HepG2 (cell line): ENCODE measurements around the gene DRD3. TPM values are rescaled to one million over a fixed set of nuclear protein-coding genes. Genes with fewer than 3 reads are reported as not detected.

ENCODE experiments used
- ATAC-seq: fragments of 200-7000 bp; cut with Tn5 transposase; 3 replicates; pipeline ENCODE4 v1.9.1; 2020; ENCODE audit warnings: mild to moderate bottlenecking, moderate library complexity
- BruUV-seq: library from RNA; stranded (reverse); fragments of 400-500 nt; replicated peaks from 2 replicates; lab custom pipeline; 2021; lab: Mats Ljungman, UMichigan
- CTCF ChIA-PET: fragments of 300-600 bp; formaldehyde crosslinking; extraction: SDS; loops from one replicate; lab custom pipeline; 2021; ENCODE audit warnings: low total read pairs, inconsistent platforms, low intra/inter-chr PET ratio; lab: Yijun Ruan, JAX
- POLR2A ChIA-PET: fragments of 350-600 bp; sonication (Branson Sonifier 250); formaldehyde crosslinking; loops from one replicate; lab custom pipeline; 2020; ENCODE audit warnings: antibody characterized with exemption, inconsistent platforms; lab: Yijun Ruan, JAX
- DNase-seq: peaks from one replicate; pipeline ENCODE4 v3.0.0-alpha.2; 2015; ENCODE audit warnings: low spot score
- FAIRE-seq: peaks from 3 replicates; lab custom pipeline; 2011; peaks lifted over from hg19 to GRCh38; lab: Jason Lieb, UNC
- H2AFZ ChIP-seq: one replicate; pipeline ENCODE4 v1.6.1; 2011; ENCODE audit warnings: low read length, inconsistent platforms
- H3K27ac ChIP-seq: fragments of 300-600 bp; 3 replicates; pipeline ENCODE4 v1.8.0; 2011; ENCODE audit warnings: mixed run types, mild to moderate bottlenecking, mixed read lengths, low read length, inconsistent platforms; ENCODE audit not compliant: insufficient read depth; ENCODE audit errors: extremely low read length
- H3K27me3 ChIP-seq, 2 experiments: fragments of 200-600 bp in 1 of 2; 2 replicates in 1 of 2; 3 replicates in 1 of 2; pipeline versions ENCODE4 v1.6.0 to v1.8.0; 2011; ENCODE audit warnings: low read length in 2 of 2, mild to moderate bottlenecking in 2 of 2, moderate library complexity in 2 of 2, inconsistent platforms in 1 of 2; ENCODE audit not compliant: insufficient read depth in 2 of 2, control insufficient read depth in 1 of 2
- H3K36me3 ChIP-seq, 2 experiments: fragments of 200-600 bp in 1 of 2; replicated peaks in 1 of 2; 2 replicates in 1 of 2; 3 replicates in 1 of 2; pipeline versions ENCODE4 v1.5.1 to v1.8.0; 2011; ENCODE audit warnings: low read length in 2 of 2, inconsistent platforms in 1 of 2; ENCODE audit not compliant: insufficient read depth in 2 of 2, control insufficient read depth in 1 of 2
- H3K4me1 ChIP-seq: 2 replicates; pipeline ENCODE4 v1.5.1; 2012; ENCODE audit warnings: low read length, inconsistent platforms; ENCODE audit not compliant: insufficient read depth
- H3K4me2 ChIP-seq: 2 replicates; pipeline ENCODE4 v1.6.0; 2011; ENCODE audit warnings: low read depth, low read length, inconsistent platforms
- H3K4me3 ChIP-seq, 3 experiments: fragments of 200-600 bp in 1 of 3; sonication (generic), shearing (Covaris generic) in 1 of 3; replicated peaks in 1 of 3; 2 replicates each; pipeline ENCODE4 v1.5.1; 2011 to 2016; ENCODE audit warnings: low read length in 3 of 3, inconsistent platforms in 2 of 3, low read depth in 2 of 3, mild to moderate bottlenecking in 2 of 3, control low read depth in 1 of 3, mixed read lengths in 1 of 3; ENCODE audit not compliant: insufficient read depth in 1 of 3
- H3K79me2 ChIP-seq: one replicate; pipeline ENCODE4 v1.6.1; 2011; ENCODE audit warnings: low read length, inconsistent platforms; ENCODE audit not compliant: insufficient read depth
- H3K9ac ChIP-seq: 2 replicates; pipeline ENCODE4 v1.6.0; 2011; ENCODE audit warnings: mild to moderate bottlenecking, low read depth, low read length, inconsistent platforms; ENCODE audit not compliant: insufficient read depth
- H3K9me3 ChIP-seq: 2 replicates; pipeline ENCODE4 v1.5.1; 2012; ENCODE audit warnings: mild to moderate bottlenecking, low read length
- H4K20me1 ChIP-seq: 2 replicates; pipeline ENCODE4 v1.6.0; 2011; ENCODE audit warnings: inconsistent platforms, mild to moderate bottlenecking, low read length, moderate library complexity; ENCODE audit not compliant: insufficient read depth
- CBX1 ChIP-seq: IDR thresholded peaks from one replicate; pipeline ENCODE4 v1.6.1; 2016; ENCODE audit warnings: antibody characterized with exemption, low read depth
- CEBPB ChIP-seq: IDR thresholded peaks from 2 replicates; pipeline ENCODE4 v1.6.1; 2011; ENCODE audit warnings: low read depth, low read length, improper control_type of control experiment, borderline replicate concordance
- CEBPG ChIP-seq: IDR thresholded peaks from 2 replicates; pipeline ENCODE4 v1.6.1; 2016
- ELF3 ChIP-seq: IDR thresholded peaks from 2 replicates; pipeline ENCODE4 v1.6.1; 2016; ENCODE audit warnings: missing genetic modification reagents, missing compliant biosample characterization
- FOXA1 ChIP-seq, 2 experiments: fragments of 450-650 bp in 1 of 2; sonication (generic) in 1 of 2; formaldehyde crosslinking in 1 of 2; IDR thresholded peaks; 2 replicates each; pipeline versions ENCODE4 v1.4.0 to v1.6.1; 2016 to 2020; ENCODE audit warnings: missing genetic modification reagents in 1 of 2
- FOXA3 ChIP-seq: IDR thresholded peaks from 2 replicates; pipeline ENCODE4 v1.6.1; 2016; ENCODE audit warnings: missing genetic modification reagents, missing compliant biosample characterization
- FOXK2 ChIP-seq: fragments of 450-650 bp; IDR thresholded peaks from 2 replicates; pipeline ENCODE4 v1.6.1; 2016
- FOXO1 ChIP-seq: sonication (generic); formaldehyde crosslinking; IDR thresholded peaks from 2 replicates; pipeline ENCODE4 v1.4.0; 2020; ENCODE audit warnings: missing genetic modification reagents
- KIAA2018 ChIP-seq: sonication (generic); formaldehyde crosslinking; IDR thresholded peaks from 2 replicates; pipeline ENCODE4 v1.5.0; 2020; ENCODE audit warnings: mild to moderate bottlenecking, missing genetic modification reagents, borderline replicate concordance
- NFE2L1 ChIP-seq: sonication (generic); formaldehyde crosslinking; IDR thresholded peaks from 2 replicates; pipeline ENCODE4 v1.4.0; 2020; ENCODE audit warnings: missing genetic modification reagents, mild to moderate bottlenecking, borderline replicate concordance
- NR1H2 ChIP-seq: sonication (generic); formaldehyde crosslinking; IDR thresholded peaks from 2 replicates; pipeline ENCODE4 v1.8.1; 2022; ENCODE audit warnings: low read depth, missing genetic modification reagents, borderline replicate concordance
- ZFP90 ChIP-seq: sonication (generic); formaldehyde crosslinking; IDR thresholded peaks from 2 replicates; pipeline ENCODE4 v1.8.0; 2022; ENCODE audit warnings: missing genetic modification reagents, mild to moderate bottlenecking, inconsistent platforms, borderline replicate concordance
- ZNF230 ChIP-seq: sonication (generic); formaldehyde crosslinking; IDR thresholded peaks from 2 replicates; pipeline ENCODE4 v1.4.0; 2020; ENCODE audit warnings: mild to moderate bottlenecking, missing genetic modification reagents
- ZNF264 ChIP-seq: sonication (generic); formaldehyde crosslinking; IDR thresholded peaks from 2 replicates; pipeline ENCODE4 v1.4.0; 2020; ENCODE audit warnings: missing genetic modification reagents
- ZNF788 ChIP-seq: sonication (generic); formaldehyde crosslinking; IDR thresholded peaks from 2 replicates; pipeline ENCODE4 v1.5.0; 2020; ENCODE audit warnings: mild to moderate bottlenecking, missing genetic modification reagents, borderline replicate concordance
- ZSCAN22 ChIP-seq: sonication (generic); formaldehyde crosslinking; IDR thresholded peaks from 2 replicates; pipeline ENCODE4 v1.4.0; 2020; ENCODE audit warnings: mild to moderate bottlenecking, missing genetic modification reagents
- WGBS: methylation state at CpG from one replicate; pipeline ENCODE4 v1.1.6; 2017; ENCODE audit warnings: low lambda C conversion rate; 5-methylcytosine and 5-hydroxymethylcytosine counted together
- in situ Hi-C: cut with HindIII; loops from 2 replicates; pipeline ENCODE4 v1.10.0; 2017; ENCODE audit warnings: low pct_unique_long_range_greater_than_20kb; ENCODE audit not compliant: extremely low pct_ligation_motif_present
- intact Hi-C: fragments of 100-400 bp; cut with micrococcal nuclease; formaldehyde crosslinking; loops from one replicate; pipeline ENCODE4 v1.10.0; 2022; ENCODE audit not compliant: unreplicated experiment
- polyA plus RNA-seq, 8 experiments: library from polyadenylated mRNA; depleted of rRNA in 3 of 8; stranded (reverse) in 7 of 8; unstranded in 1 of 8; fragments of >200 nt; fragmentation: Illumina TruSeq in 4 of 8; extraction: Trizol in 4 of 8; gene quantifications; 2 replicates each; pipeline versions ENCODE4 v1.2.1 to v1.2.3, GENCODE V29; 2011 to 2016; ENCODE audit warnings: low read depth in 4 of 8, missing spikeins in 1 of 8, mixed read lengths in 1 of 8; ENCODE audit not compliant: insufficient read depth in 1 of 8
- total RNA-seq, 5 experiments: library from RNA; depleted of rRNA; stranded (reverse); fragments of >200 nt; fragmentation: Illumina TruSeq; extraction: Trizol; gene quantifications; 2 replicates each; pipeline ENCODE4 v1.2.3, GENCODE V29; 2016; ENCODE audit warnings: low read depth in 1 of 5

DRD3 gene
- total and polyA plus RNA-seq, 2 of the 13 experiments (the other 11 are each of a cell fraction or from before 2014, with no cell fraction given): not detected

DNA sequence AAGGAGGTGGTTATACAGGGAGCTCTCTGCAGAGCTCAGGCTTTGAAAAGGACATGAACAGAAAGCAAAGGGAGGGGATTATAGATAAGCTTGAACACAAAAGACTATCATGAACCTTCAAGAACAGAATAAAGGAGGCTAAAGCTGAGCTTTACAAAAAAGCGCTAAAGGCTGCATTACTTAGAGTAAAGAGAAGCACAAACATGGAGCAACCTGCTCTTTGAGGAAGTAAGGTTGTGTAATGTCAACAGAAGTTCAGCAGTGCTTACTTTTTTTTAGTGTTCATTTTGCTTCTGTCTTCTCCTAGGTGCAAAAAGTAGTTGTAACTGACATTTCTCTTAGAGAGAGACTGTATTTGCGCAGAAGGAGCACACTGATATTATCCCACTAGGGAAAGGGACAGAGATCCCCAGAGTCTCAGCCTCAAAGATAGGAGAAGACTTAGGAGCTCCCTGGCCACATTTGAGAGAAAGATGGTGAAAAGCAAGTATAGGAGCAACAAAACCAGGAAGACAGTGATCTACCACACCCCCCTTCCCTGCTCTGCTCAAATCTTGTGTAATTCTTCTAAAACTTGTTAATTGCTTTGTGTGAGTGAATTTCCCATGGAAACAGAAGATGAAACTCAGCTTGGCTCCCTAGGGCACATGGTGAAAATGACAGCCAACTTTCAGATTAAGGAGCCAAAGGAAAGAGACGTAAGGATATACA, 67.6 kb downstream of the DRD3 start:
- H2AFZ ChIP-seq: no peak overlapping the region
- TF ChIP-seq CBX1 (no peak), CEBPG (CRISPR knock-in tag) (0 out of 2 replicates have a peak, but pooled peaks have one; percentile 4), ZNF788 (CRISPR knock-in tag) (no peak), NFE2L1 (CRISPR knock-in tag) (no peak), FOXO1 (CRISPR knock-in tag) (no peak), FOXA1 (IDR thresholded peaks at IDR 0.05) (no peak), FOXA1 (CRISPR knock-in tag; IDR thresholded peaks at IDR 0.05) (peak; percentile 39; the same call in 1 of the 2 replicates), FOXA3 (CRISPR knock-in tag) (peak; percentile 53), ZNF264 (CRISPR knock-in tag) (no peak), ELF3 (CRISPR knock-in tag) (peak; percentile 63), KIAA2018 (CRISPR knock-in tag) (no peak), CEBPB (peak; percentile 47; the same call in 1 of the 2 replicates), ZNF230 (CRISPR knock-in tag) (no peak), ZSCAN22 (CRISPR knock-in tag) (no peak), FOXK2 (no peak), NR1H2 (CRISPR knock-in tag) (no peak), ZFP90 (CRISPR knock-in tag) (no peak)
- TF ChIP-seq, all 625 proteins: peak for 5
- Histone ChIP-seq H3K9me3 (no peaks in the 10 kb centered on the region), H3K27me3 (peaks cover 0 to 5% of the 10 kb centered on the region in 2 experiments; a peak in 1 of 5 replicates), H3K79me2 (no peaks in the 10 kb centered on the region), H4K20me1 (no peaks in the 10 kb centered on the region), H3K4me2 (no peak overlapping the region), H3K4me1 (no peaks in the 10 kb centered on the region), H3K9ac (no peak overlapping the region), H3K27ac (no peak overlapping the region), H3K36me3 (no peaks in the 10 kb centered on the region), H3K4me3 (no peak overlapping the region)
- in situ Hi-C loops: no loop called here
- ATAC-seq (no peak), FAIRE-seq (no peak), DNase-seq (no peak)
- ChIA-PET CTCF (no interaction called here), POLR2A (no interaction called here)
- WGBS: 52% methylated on average over 3 of the region's 3 CpGs
- BruUV-seq: no TSS peak
- intact Hi-C loops: no loop called here
